ENCODE data around the gene GANAB. TPM values are rescaled to one million over a fixed set of nuclear protein-coding genes. Genes with fewer than 3 reads are reported as not detected.

Gene GANAB
- total and polyA plus RNA-seq, 2 of the 13 experiments (the other 11 are each of a cell fraction or from before 2014, with no cell fraction given), result 99.5 to 234 TPM

DNA sequence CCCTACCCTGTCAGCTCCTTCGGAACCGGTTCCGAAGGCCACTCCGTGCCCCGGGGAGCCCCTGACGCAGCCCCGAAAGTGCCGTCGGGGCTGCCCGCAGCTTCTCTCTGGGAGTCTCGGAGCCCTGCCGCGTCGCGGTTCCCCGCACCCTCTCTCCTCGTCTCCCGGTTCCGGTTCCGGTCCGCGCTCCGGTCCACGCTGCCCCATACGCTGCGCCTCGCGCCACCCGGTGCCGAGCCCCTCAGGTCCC is 45.4 kb downstream of the GANAB start (continued):
- TF ChIP-seq ZNF331 (CRISPR knock-in tag; IDR thresholded peaks at IDR 0.05), result no peak
- TF ChIP-seq RORA (CRISPR knock-in tag; IDR thresholded peaks at IDR 0.05), result no peak
- no peak for TF ChIP-seq KAT2B (IDR thresholded peaks at IDR 0.05; ENCODE audit: borderline replicate concordance, low read depth, low read length)
- TF ChIP-seq, protein P1, sequence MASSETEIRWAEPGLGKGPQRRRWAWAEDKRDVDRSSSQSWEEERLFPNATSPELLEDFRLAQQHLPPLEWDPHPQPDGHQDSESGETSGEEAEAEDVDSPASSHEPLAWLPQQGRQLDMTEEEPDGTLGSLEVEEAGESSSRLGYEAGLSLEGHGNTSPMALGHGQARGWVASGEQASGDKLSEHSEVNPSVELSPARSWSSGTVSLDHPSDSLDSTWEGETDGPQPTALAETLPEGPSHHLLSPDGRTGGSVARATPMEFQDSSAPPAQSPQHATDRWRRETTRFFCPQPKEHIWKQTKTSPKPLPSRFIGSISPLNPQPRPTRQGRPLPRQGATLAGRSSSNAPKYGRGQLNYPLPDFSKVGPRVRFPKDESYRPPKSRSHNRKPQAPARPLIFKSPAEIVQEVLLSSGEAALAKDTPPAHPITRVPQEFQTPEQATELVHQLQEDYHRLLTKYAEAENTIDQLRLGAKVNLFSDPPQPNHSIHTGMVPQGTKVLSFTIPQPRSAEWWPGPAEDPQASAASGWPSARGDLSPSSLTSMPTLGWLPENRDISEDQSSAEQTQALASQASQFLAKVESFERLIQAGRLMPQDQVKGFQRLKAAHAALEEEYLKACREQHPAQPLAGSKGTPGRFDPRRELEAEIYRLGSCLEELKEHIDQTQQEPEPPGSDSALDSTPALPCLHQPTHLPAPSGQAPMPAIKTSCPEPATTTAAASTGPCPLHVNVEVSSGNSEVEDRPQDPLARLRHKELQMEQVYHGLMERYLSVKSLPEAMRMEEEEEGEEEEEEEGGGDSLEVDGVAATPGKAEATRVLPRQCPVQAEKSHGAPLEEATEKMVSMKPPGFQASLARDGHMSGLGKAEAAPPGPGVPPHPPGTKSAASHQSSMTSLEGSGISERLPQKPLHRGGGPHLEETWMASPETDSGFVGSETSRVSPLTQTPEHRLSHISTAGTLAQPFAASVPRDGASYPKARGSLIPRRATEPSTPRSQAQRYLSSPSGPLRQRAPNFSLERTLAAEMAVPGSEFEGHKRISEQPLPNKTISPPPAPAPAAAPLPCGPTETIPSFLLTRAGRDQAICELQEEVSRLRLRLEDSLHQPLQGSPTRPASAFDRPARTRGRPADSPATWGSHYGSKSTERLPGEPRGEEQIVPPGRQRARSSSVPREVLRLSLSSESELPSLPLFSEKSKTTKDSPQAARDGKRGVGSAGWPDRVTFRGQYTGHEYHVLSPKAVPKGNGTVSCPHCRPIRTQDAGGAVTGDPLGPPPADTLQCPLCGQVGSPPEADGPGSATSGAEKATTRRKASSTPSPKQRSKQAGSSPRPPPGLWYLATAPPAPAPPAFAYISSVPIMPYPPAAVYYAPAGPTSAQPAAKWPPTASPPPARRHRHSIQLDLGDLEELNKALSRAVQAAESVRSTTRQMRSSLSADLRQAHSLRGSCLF (CRISPR knock-in tag; IDR thresholded peaks at IDR 0.05; ENCODE audit: borderline replicate concordance), result no peak
- no peak for TF ChIP-seq U2AF1 (optimal IDR thresholded peaks at IDR 0.05; ENCODE audit: low read depth, low read length)
- TF ChIP-seq MAFG (CRISPR knock-in tag; IDR thresholded peaks at IDR 0.05), result no peak
- no peak for TF ChIP-seq TAF1 (CRISPR knock-in tag; IDR thresholded peaks at IDR 0.05)
- TF ChIP-seq ZSCAN9 (CRISPR knock-in tag; IDR thresholded peaks at IDR 0.05; ENCODE audit: borderline replicate concordance), result no peak
- no peak for TF ChIP-seq HOXA7 (CRISPR knock-in tag; IDR thresholded peaks at IDR 0.05)
- no peak for TF ChIP-seq HNF4A (CRISPR knock-in tag; IDR thresholded peaks at IDR 0.05)
- 0 out of 2 replicates have a peak, but pooled peaks have one; percentile 76 for TF ChIP-seq ZNF615 (CRISPR knock-in tag; IDR thresholded peaks at IDR 0.05; ENCODE audit: borderline replicate concordance)
- TF ChIP-seq SMARCE1 (IDR thresholded peaks at IDR 0.05; ENCODE audit: borderline replicate concordance), result no peak
- TF ChIP-seq ADNP (CRISPR knock-in tag; IDR thresholded peaks at IDR 0.05), result no peak
- TF ChIP-seq ZNF766 (CRISPR knock-in tag; IDR thresholded peaks at IDR 0.05; ENCODE audit: borderline replicate concordance), result no peak
- TF ChIP-seq YEATS4 (CRISPR knock-in tag; IDR thresholded peaks at IDR 0.05; ENCODE audit: borderline replicate concordance), result peak; percentile 77; the same call in 1 of the 2 replicates
- TF ChIP-seq, protein P2, sequence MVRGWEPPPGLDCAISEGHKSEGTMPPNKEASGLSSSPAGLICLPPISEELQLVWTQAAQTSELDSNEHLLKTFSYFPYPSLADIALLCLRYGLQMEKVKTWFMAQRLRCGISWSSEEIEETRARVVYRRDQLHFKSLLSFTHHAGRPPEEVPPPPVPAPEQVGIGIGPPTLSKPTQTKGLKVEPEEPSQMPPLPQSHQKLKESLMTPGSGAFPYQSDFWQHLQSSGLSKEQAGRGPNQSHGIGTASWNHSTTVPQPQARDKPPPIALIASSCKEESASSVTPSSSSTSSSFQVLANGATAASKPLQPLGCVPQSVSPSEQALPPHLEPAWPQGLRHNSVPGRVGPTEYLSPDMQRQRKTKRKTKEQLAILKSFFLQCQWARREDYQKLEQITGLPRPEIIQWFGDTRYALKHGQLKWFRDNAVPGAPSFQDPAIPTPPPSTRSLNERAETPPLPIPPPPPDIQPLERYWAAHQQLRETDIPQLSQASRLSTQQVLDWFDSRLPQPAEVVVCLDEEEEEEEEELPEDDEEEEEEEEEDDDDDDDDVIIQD (CRISPR knock-in tag; IDR thresholded peaks at IDR 0.05; ENCODE audit: low read depth), result no peak
- TF ChIP-seq, protein P3, sequence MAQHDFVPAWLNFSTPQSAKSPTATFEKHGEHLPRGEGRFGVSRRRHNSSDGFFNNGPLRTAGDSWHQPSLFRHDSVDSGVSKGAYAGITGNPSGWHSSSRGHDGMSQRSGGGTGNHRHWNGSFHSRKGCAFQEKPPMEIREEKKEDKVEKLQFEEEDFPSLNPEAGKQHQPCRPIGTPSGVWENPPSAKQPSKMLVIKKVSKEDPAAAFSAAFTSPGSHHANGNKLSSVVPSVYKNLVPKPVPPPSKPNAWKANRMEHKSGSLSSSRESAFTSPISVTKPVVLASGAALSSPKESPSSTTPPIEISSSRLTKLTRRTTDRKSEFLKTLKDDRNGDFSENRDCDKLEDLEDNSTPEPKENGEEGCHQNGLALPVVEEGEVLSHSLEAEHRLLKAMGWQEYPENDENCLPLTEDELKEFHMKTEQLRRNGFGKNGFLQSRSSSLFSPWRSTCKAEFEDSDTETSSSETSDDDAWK (CRISPR knock-in tag; IDR thresholded peaks at IDR 0.05), result no peak
- TF ChIP-seq EZH2 (conservative IDR thresholded peaks at IDR 0.05; ENCODE audit: low read depth, low read length), result no peak
- peak; percentile 37; the same call in 1 of the 2 replicates for TF ChIP-seq SATB2 (CRISPR knock-in tag; IDR thresholded peaks at IDR 0.05)
- TF ChIP-seq, protein P4, sequence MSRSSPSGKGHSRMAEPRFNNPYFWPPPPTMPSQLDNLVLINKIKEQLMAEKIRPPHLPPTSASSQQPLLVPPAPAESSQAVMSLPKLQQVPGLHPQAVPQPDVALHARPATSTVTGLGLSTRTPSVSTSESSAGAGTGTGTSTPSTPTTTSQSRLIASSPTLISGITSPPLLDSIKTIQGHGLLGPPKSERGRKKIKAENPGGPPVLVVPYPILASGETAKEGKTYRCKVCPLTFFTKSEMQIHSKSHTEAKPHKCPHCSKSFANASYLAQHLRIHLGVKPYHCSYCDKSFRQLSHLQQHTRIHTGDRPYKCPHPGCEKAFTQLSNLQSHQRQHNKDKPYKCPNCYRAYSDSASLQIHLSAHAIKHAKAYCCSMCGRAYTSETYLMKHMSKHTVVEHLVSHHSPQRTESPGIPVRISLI (CRISPR knock-in tag; IDR thresholded peaks at IDR 0.05; ENCODE audit: borderline replicate concordance), result no peak
- no peak for TF ChIP-seq SYNCRIP (IDR thresholded peaks at IDR 0.05; ENCODE audit: insufficient read depth, low read depth, low read length)
- no peak for TF ChIP-seq ZNF773 (CRISPR knock-in tag; IDR thresholded peaks at IDR 0.05; ENCODE audit: borderline replicate concordance)
- TF ChIP-seq CEBPG (CRISPR knock-in tag; IDR thresholded peaks at IDR 0.05), result no peak
- TF ChIP-seq ZNF761 (CRISPR knock-in tag; conservative IDR thresholded peaks at IDR 0.05), result no peak
- no peak for TF ChIP-seq ZNF329 (CRISPR knock-in tag; IDR thresholded peaks at IDR 0.05; ENCODE audit: low read depth)
- TF ChIP-seq NKX3-1 (CRISPR knock-in tag; IDR thresholded peaks at IDR 0.05), result no peak; the same call in 1 of the 2 replicates
